Measurements from ENCODE around the gene GOLT1A.
"Not testable (repeated sequence)": the region's sequence is repeated elsewhere in the genome, so short reads cannot be mapped to it uniquely, and the experiment has no call there.

GOLT1A gene

GRCh38 chr1:204242920-204243319 lies 29.1 kb upstream of the GOLT1A start:
- Histone ChIP-seq H3K27me3 (ENCODE audit: insufficient read depth, low read length) (no peaks in the 10 kb centered on the region), H3K9ac (ENCODE audit: low read depth, low read length) (no peak overlapping the region), H3K36me3 (ENCODE audit: insufficient read depth, low read depth, low read length) (peaks cover 6% of the 10 kb centered on the region; the same call in 1 of the 2 replicates), H3K4me1 (ENCODE audit: insufficient read depth, low read length) (no peaks in the 10 kb centered on the region), H3K27ac (ENCODE audit: low read length) (no peak overlapping the region), H3K9me3 (ENCODE audit: insufficient read depth, low read depth, low read length) (no peaks in the 10 kb centered on the region), H3K4me3 (ENCODE audit: low read length) (no peak overlapping the region)

GRCh38 chr1:204241914-204242313 lies 28.1 kb upstream of the GOLT1A start:
- Histone ChIP-seq H3K4me3 (ENCODE audit: low read length) (no peak overlapping the region), H3K4me1 (ENCODE audit: insufficient read depth, low read length) (no peaks in the 10 kb centered on the region), H3K9me3 (ENCODE audit: insufficient read depth, low read depth, low read length) (no peaks in the 10 kb centered on the region), H3K36me3 (ENCODE audit: insufficient read depth, low read depth, low read length) (peaks cover 6% of the 10 kb centered on the region; the same call in 1 of the 2 replicates), H3K27me3 (ENCODE audit: insufficient read depth, low read length) (no peaks in the 10 kb centered on the region), H3K27ac (ENCODE audit: low read length) (no peak overlapping the region), H3K9ac (ENCODE audit: low read depth, low read length) (no peak overlapping the region)

GRCh38 chr1:204241050-204241449 lies 27.3 kb upstream of the GOLT1A start:
- Histone ChIP-seq H3K27ac (ENCODE audit: low read length) (no peak overlapping the region), H3K4me1 (ENCODE audit: insufficient read depth, low read length) (no peaks in the 10 kb centered on the region), H3K4me3 (ENCODE audit: low read length) (no peak overlapping the region), H3K9me3 (ENCODE audit: insufficient read depth, low read depth, low read length) (no peaks in the 10 kb centered on the region), H3K9ac (ENCODE audit: low read depth, low read length) (no peak overlapping the region), H3K27me3 (ENCODE audit: insufficient read depth, low read length) (no peaks in the 10 kb centered on the region), H3K36me3 (ENCODE audit: insufficient read depth, low read depth, low read length) (peaks cover 6% of the 10 kb centered on the region; the same call in 1 of the 2 replicates)

GRCh38 chr1:204240233-204240632 lies 26.4 kb upstream of the GOLT1A start:
- Histone ChIP-seq H3K27me3 (ENCODE audit: insufficient read depth, low read length) (no peaks in the 10 kb centered on the region), H3K36me3 (ENCODE audit: insufficient read depth, low read depth, low read length) (peaks cover 6% of the 10 kb centered on the region; the same call in 1 of the 2 replicates), H3K9ac (ENCODE audit: low read depth, low read length) (no peak overlapping the region), H3K4me3 (ENCODE audit: low read length) (no peak overlapping the region), H3K4me1 (ENCODE audit: insufficient read depth, low read length) (no peaks in the 10 kb centered on the region), H3K27ac (ENCODE audit: low read length) (no peak overlapping the region), H3K9me3 (ENCODE audit: insufficient read depth, low read depth, low read length) (no peaks in the 10 kb centered on the region)

- not testable (repeated sequence) for H3K4me1 ChIP-seq (ENCODE audit: insufficient read depth, low read length); H3K9me3 ChIP-seq (ENCODE audit: insufficient read depth, low read depth, low read length); H3K4me3 ChIP-seq (ENCODE audit: low read length); H3K36me3 ChIP-seq (ENCODE audit: insufficient read depth, low read depth, low read length); H3K27me3 ChIP-seq (ENCODE audit: insufficient read depth, low read length); H3K27ac ChIP-seq (ENCODE audit: low read length); H3K9ac ChIP-seq (ENCODE audit: low read depth, low read length)
These were observed 25.6 kb upstream of the GOLT1A start for GRCh38 chr1:204239401-204239800.

- H3K9ac ChIP-seq (ENCODE audit: low read depth, low read length); H3K27me3 ChIP-seq (ENCODE audit: insufficient read depth, low read length); H3K4me1 ChIP-seq (ENCODE audit: insufficient read depth, low read length); H3K27ac ChIP-seq (ENCODE audit: low read length); H3K9me3 ChIP-seq (ENCODE audit: insufficient read depth, low read depth, low read length); H3K36me3 ChIP-seq (ENCODE audit: insufficient read depth, low read depth, low read length); H3K4me3 ChIP-seq (ENCODE audit: low read length): not testable (repeated sequence)
These were observed 24.7 kb upstream of the GOLT1A start for GRCh38 chr1:204238520-204238919.

GRCh38 chr1:204237515-204237914 lies 23.7 kb upstream of the GOLT1A start:
- not testable (repeated sequence) for H3K27me3 ChIP-seq (ENCODE audit: insufficient read depth, low read length); H3K4me1 ChIP-seq (ENCODE audit: insufficient read depth, low read length); H3K9ac ChIP-seq (ENCODE audit: low read depth, low read length); H3K9me3 ChIP-seq (ENCODE audit: insufficient read depth, low read depth, low read length); H3K36me3 ChIP-seq (ENCODE audit: insufficient read depth, low read depth, low read length); H3K27ac ChIP-seq (ENCODE audit: low read length); H3K4me3 ChIP-seq (ENCODE audit: low read length)

GRCh38 chr1:204232526-204232925 lies 18.7 kb upstream of the GOLT1A start:
- Histone ChIP-seq H3K4me1 (ENCODE audit: insufficient read depth, low read length) (no peaks in the 10 kb centered on the region), H3K9ac (ENCODE audit: low read depth, low read length) (no peak overlapping the region), H3K9me3 (ENCODE audit: insufficient read depth, low read depth, low read length) (no peaks in the 10 kb centered on the region), H3K27me3 (ENCODE audit: insufficient read depth, low read length) (no peaks in the 10 kb centered on the region), H3K36me3 (ENCODE audit: insufficient read depth, low read depth, low read length) (peaks cover 12% of the 10 kb centered on the region; the same call in 1 of the 2 replicates), H3K27ac (ENCODE audit: low read length) (no peak overlapping the region), H3K4me3 (ENCODE audit: low read length) (no peak overlapping the region)

GRCh38 chr1:204230211-204230610 lies 16.4 kb upstream of the GOLT1A start:
- H3K4me1 ChIP-seq (ENCODE audit: insufficient read depth, low read length): no peaks in the 10 kb centered on the region
- no peaks in the 10 kb centered on the region for H3K9me3 ChIP-seq (ENCODE audit: insufficient read depth, low read depth, low read length)
- no peak overlapping the region for H3K4me3 ChIP-seq (ENCODE audit: low read length)
- H3K27me3 ChIP-seq (ENCODE audit: insufficient read depth, low read length): no peaks in the 10 kb centered on the region
- no peak overlapping the region for H3K9ac ChIP-seq (ENCODE audit: low read depth, low read length)
- no peak overlapping the region for H3K27ac ChIP-seq (ENCODE audit: low read length)
- peaks cover 19% of the 10 kb centered on the region; the same call in 1 of the 2 replicates for H3K36me3 ChIP-seq (ENCODE audit: insufficient read depth, low read depth, low read length)

GRCh38 chr1:204228896-204229295 lies 15.1 kb upstream of the GOLT1A start:
- no peaks in the 10 kb centered on the region for H3K4me1 ChIP-seq (ENCODE audit: insufficient read depth, low read length)
- H3K27ac ChIP-seq (ENCODE audit: low read length): no peak overlapping the region
- H3K9ac ChIP-seq (ENCODE audit: low read depth, low read length): no peak overlapping the region
- no peak overlapping the region for H3K4me3 ChIP-seq (ENCODE audit: low read length)
- H3K36me3 ChIP-seq (ENCODE audit: insufficient read depth, low read depth, low read length): peaks cover 17% of the 10 kb centered on the region; the same call in 1 of the 2 replicates
- H3K9me3 ChIP-seq (ENCODE audit: insufficient read depth, low read depth, low read length): no peaks in the 10 kb centered on the region
- H3K27me3 ChIP-seq (ENCODE audit: insufficient read depth, low read length): no peaks in the 10 kb centered on the region

GRCh38 chr1:204227996-204228785 lies 14.4 kb upstream of the GOLT1A start:
- no peaks in the 10 kb centered on the region for H3K9me3 ChIP-seq (ENCODE audit: insufficient read depth, low read depth, low read length)
- H3K9ac ChIP-seq (ENCODE audit: low read depth, low read length): no peak overlapping the region
- H3K27ac ChIP-seq (ENCODE audit: low read length): no peak overlapping the region
- no peaks in the 10 kb centered on the region for H3K4me1 ChIP-seq (ENCODE audit: insufficient read depth, low read length)
- H3K4me3 ChIP-seq (ENCODE audit: low read length): no peak overlapping the region
- peaks cover 15% of the 10 kb centered on the region; the same call in 1 of the 2 replicates for H3K36me3 ChIP-seq (ENCODE audit: insufficient read depth, low read depth, low read length)
- no peaks in the 10 kb centered on the region for H3K27me3 ChIP-seq (ENCODE audit: insufficient read depth, low read length)

- H3K27ac ChIP-seq (ENCODE audit: low read length): no peak overlapping the region
- H3K9ac ChIP-seq (ENCODE audit: low read depth, low read length): no peak overlapping the region
- no peaks in the 10 kb centered on the region for H3K9me3 ChIP-seq (ENCODE audit: insufficient read depth, low read depth, low read length)
These were observed 13.6 kb upstream of the GOLT1A start for GRCh38 chr1:204227351-204227750.

More at GRCh38 chr1:204227351-204227750, 13.6 kb upstream of the GOLT1A start:
- peaks cover 15% of the 10 kb centered on the region; the same call in 1 of the 2 replicates for H3K36me3 ChIP-seq (ENCODE audit: insufficient read depth, low read depth, low read length)
- no peaks in the 10 kb centered on the region for H3K4me1 ChIP-seq (ENCODE audit: insufficient read depth, low read length)
- no peak overlapping the region for H3K4me3 ChIP-seq (ENCODE audit: low read length)
- no peaks in the 10 kb centered on the region for H3K27me3 ChIP-seq (ENCODE audit: insufficient read depth, low read length)
